Activated T-cell treated with anti-CD3 and anti-CD28 coated beads for 24 hours (primary cell): ENCODE measurements around the gene INPP5D.

Source experiments
- DNase-seq: peaks from one replicate; pipeline ENCODE4 v3.0.0-alpha.2; 2020; ENCODE audit warnings: low read depth

The INPP5D gene

GRCh38 chr2:233075966-233076339 lies 15.8 kb downstream of the INPP5D start:
- DNase-seq: no peak

- no peak for DNase-seq
Observed at GRCh38 chr2:233076749-233077148, 16.6 kb downstream of the INPP5D start.

GRCh38 chr2:233079473-233079877 lies 19.3 kb downstream of the INPP5D start:
- DNase-seq: no peak

GRCh38 chr2:233079953-233080835 lies 20.1 kb downstream of the INPP5D start:
- no peak for DNase-seq

- DNase-seq: no peak
Observed at GRCh38 chr2:233080836-233081229, 20.7 kb downstream of the INPP5D start.

GRCh38 chr2:233081232-233081730 lies 21.1 kb downstream of the INPP5D start:
- DNase-seq: no peak

GRCh38 chr2:233081731-233082221 lies 21.6 kb downstream of the INPP5D start:
- DNase-seq: no peak

- DNase-seq: no peak
Observed at GRCh38 chr2:233082222-233082930, 22.2 kb downstream of the INPP5D start.

GRCh38 chr2:233082931-233083755 lies 23.0 kb downstream of the INPP5D start:
- no peak for DNase-seq

GRCh38 chr2:233083782-233084181 lies 23.6 kb downstream of the INPP5D start:
- no peak for DNase-seq

- no peak for DNase-seq
Observed at GRCh38 chr2:233084488-233084887, 24.3 kb downstream of the INPP5D start.

GRCh38 chr2:233085037-233085838 lies 25.1 kb downstream of the INPP5D start:
- DNase-seq: no peak

GRCh38 chr2:233085839-233086150 lies 25.7 kb downstream of the INPP5D start:
- no peak for DNase-seq

- DNase-seq: no peak
Observed at GRCh38 chr2:233087713-233088112, 27.6 kb downstream of the INPP5D start.

- DNase-seq: no peak
Observed at GRCh38 chr2:233088972-233089345, 28.8 kb downstream of the INPP5D start.

- no peak for DNase-seq
Observed at GRCh38 chr2:233089851-233090250, 29.7 kb downstream of the INPP5D start.

- no peak for DNase-seq
Observed at GRCh38 chr2:233090879-233091278, 30.7 kb downstream of the INPP5D start.

GRCh38 chr2:233091595-233092375 lies 31.6 kb downstream of the INPP5D start:
- no peak for DNase-seq

- no peak for DNase-seq
Observed at GRCh38 chr2:233092432-233093165, 32.5 kb downstream of the INPP5D start.

- no peak for DNase-seq
Observed at GRCh38 chr2:233093166-233093448, 33.0 kb downstream of the INPP5D start.
